ENCODE measurements around the gene KDM2A.
A peak's percentile ranks its signal among the peaks of the same experiment; 100 is the strongest.

The KDM2A gene

DNA sequence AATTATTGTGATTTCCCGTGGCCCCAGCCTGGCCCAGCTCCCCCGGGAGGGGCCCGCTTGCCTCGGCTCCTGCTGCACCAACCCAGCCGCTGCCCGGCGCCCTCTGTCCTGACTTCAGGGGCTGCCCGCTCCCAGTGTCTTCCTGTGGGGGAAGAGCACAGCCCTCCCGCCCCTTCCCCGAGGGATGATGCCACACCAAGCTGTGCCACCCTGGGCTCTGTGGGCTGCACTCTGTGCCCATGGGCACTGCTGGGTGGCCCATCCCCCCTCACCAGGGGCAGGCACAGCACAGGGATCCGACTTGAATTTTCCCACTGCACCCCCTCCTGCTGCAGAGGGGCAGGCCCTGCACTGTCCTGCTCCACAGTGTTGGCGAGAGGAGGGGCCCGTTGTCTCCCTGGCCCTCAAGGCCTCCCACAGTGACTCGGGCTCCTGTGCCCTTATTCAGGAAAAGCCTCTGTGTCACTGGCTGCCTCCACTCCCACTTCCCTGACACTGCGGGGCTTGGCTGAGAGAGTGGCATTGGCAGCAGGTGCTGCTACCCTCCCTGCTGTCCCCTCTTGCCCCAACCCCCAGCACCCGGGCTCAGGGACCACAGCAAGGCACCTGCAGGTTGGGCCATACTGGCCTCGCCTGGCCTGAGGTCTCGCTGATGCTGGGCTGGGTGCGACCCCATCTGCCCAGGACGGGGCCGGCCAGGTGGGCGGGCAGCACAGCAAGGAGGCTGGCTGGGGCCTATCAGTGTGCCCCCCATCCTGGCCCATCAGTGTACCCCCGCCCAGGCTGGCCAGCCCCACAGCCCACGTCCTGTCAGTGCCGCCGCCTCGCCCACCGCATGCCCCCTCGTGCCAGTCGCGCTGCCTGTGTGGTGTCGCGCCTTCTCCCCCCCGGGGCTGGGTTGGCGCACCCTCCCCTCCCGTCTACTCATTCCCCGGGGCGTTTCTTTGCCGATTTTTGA, 166.8 kb downstream of the KDM2A start:
- Histone ChIP-seq H3K27ac (ENCODE audit: low read length, poor library complexity, severe bottlenecking) (no peak overlapping the region), H2BK120ac (ENCODE audit: low read depth, low read length) (no peak overlapping the region), H3K9ac (ENCODE audit: low read length) (no peak overlapping the region), H3K9me3 (ENCODE audit: control insufficient read depth, low read length) (no peaks in the 10 kb centered on the region), H3K27me3 (ENCODE audit: control insufficient read depth in 1 of 2, insufficient read depth in 1 of 2, low read length in 2 of 2) (no peaks in the 10 kb centered on the region), H3K79me1 (replicated peaks; ENCODE audit: low read length, poor library complexity, severe bottlenecking) (peaks cover 36% of the 10 kb centered on the region), H3K4me2 (ENCODE audit: low read length, poor library complexity, severe bottlenecking) (no peak overlapping the region), H4K8ac (ENCODE audit: low read length) (no peak overlapping the region), H2BK12ac (ENCODE audit: low read length in 2 of 2) (peak overlapping the region in 1 of 2 experiments; percentile 2), H2AK5ac (ENCODE audit: low read length, severe bottlenecking) (no peak overlapping the region), H3K4ac (ENCODE audit: low read depth in 1 of 2, low read length in 2 of 2) (no peak overlapping the region), H3K18ac (ENCODE audit: low read depth in 1 of 2, low read length in 2 of 2) (no peak overlapping the region), H3K23ac (ENCODE audit: low read length in 2 of 2) (no peak overlapping the region), H2BK5ac (ENCODE audit: low read depth, low read length, poor library complexity, severe bottlenecking) (no peak overlapping the region), H2BK15ac (ENCODE audit: low read depth, poor library complexity, severe bottlenecking) (no peak overlapping the region), H3K36me3 (ENCODE audit: control insufficient read depth in 1 of 2, insufficient read depth in 2 of 2, low read depth in 1 of 2, low read length in 2 of 2) (peaks cover 63 to 75% of the 10 kb centered on the region in 2 experiments), H2AFZ (ENCODE audit: low read depth, low read length) (no peak overlapping the region), H3K4me3 (ENCODE audit: insufficient read depth in 1 of 2, low read depth in 1 of 2, low read length in 2 of 2) (no peak overlapping the region), H3K4me1 (ENCODE audit: control insufficient read depth, insufficient read depth, low read depth, low read length) (peaks cover 21% of the 10 kb centered on the region), H4K91ac (ENCODE audit: low read length) (peak overlapping the region; percentile 12), H3K14ac (ENCODE audit: low read length in 2 of 2) (no peak overlapping the region)
- WGBS: 96% methylated on average over 39 of the region's 39 CpGs
- DNase-seq: no peak

GRCh38 chr11:67286621-67287333, 167.7 kb downstream of the KDM2A start:
- Histone ChIP-seq H3K27ac (ENCODE audit: low read length, poor library complexity, severe bottlenecking) (no peak overlapping the region), H3K14ac (ENCODE audit: low read length in 2 of 2) (no peak overlapping the region), H2BK120ac (ENCODE audit: low read depth, low read length) (no peak overlapping the region), H3K4me2 (ENCODE audit: low read length, poor library complexity, severe bottlenecking) (no peak overlapping the region), H3K36me3 (ENCODE audit: control insufficient read depth in 1 of 2, insufficient read depth in 2 of 2, low read depth in 1 of 2, low read length in 2 of 2) (peaks cover 61 to 75% of the 10 kb centered on the region in 2 experiments), H2BK12ac (ENCODE audit: low read length in 2 of 2) (peak overlapping the region in 1 of 2 experiments; percentile 61), H2BK5ac (ENCODE audit: low read depth, low read length, poor library complexity, severe bottlenecking) (no peak overlapping the region), H4K91ac (ENCODE audit: low read length) (peak overlapping the region; percentile 86), H3K9ac (ENCODE audit: low read length) (peak overlapping the region; percentile 12), H2BK15ac (ENCODE audit: low read depth, poor library complexity, severe bottlenecking) (no peak overlapping the region), H3K9me3 (ENCODE audit: control insufficient read depth, low read length) (no peaks in the 10 kb centered on the region), H4K8ac (ENCODE audit: low read length) (peak overlapping the region; percentile 96), H3K79me1 (replicated peaks; ENCODE audit: low read length, poor library complexity, severe bottlenecking) (peaks cover 36% of the 10 kb centered on the region), H3K4me1 (ENCODE audit: control insufficient read depth, insufficient read depth, low read depth, low read length) (peaks cover 27% of the 10 kb centered on the region), H3K4me3 (ENCODE audit: insufficient read depth in 1 of 2, low read depth in 1 of 2, low read length in 2 of 2) (no peak overlapping the region), H2AFZ (ENCODE audit: low read depth, low read length) (no peak overlapping the region), H2AK5ac (ENCODE audit: low read length, severe bottlenecking) (no peak overlapping the region), H3K27me3 (ENCODE audit: control insufficient read depth in 1 of 2, insufficient read depth in 1 of 2, low read length in 2 of 2) (no peaks in the 10 kb centered on the region), H3K18ac (ENCODE audit: low read depth in 1 of 2, low read length in 2 of 2) (no peak overlapping the region), H3K4ac (ENCODE audit: low read depth in 1 of 2, low read length in 2 of 2) (peak overlapping the region in 1 of 2 experiments; percentile 10), H3K23ac (ENCODE audit: low read length in 2 of 2) (no peak overlapping the region)
- 94% methylated on average over 8 of the region's 8 CpGs for WGBS
- DNase-seq: no peak

GRCh38 chr11:67287355-67288197, 168.5 kb downstream of the KDM2A start:
- H3K9me3 ChIP-seq (ENCODE audit: control insufficient read depth, low read length): no peaks in the 10 kb centered on the region
- H3K9ac ChIP-seq (ENCODE audit: low read length): peak overlapping the region; percentile 89
- 94% methylated on average over 14 of the region's 14 CpGs for WGBS
- peaks cover 39% of the 10 kb centered on the region for H3K79me1 ChIP-seq (replicated peaks; ENCODE audit: low read length, poor library complexity, severe bottlenecking)
- no peak for DNase-seq
- peak overlapping the region; percentile 92 to 97 for H3K18ac ChIP-seq (ENCODE audit: low read depth in 1 of 2, low read length in 2 of 2)
- H4K8ac ChIP-seq (ENCODE audit: low read length): peak overlapping the region; percentile 96
- no peak overlapping the region for H3K23ac ChIP-seq (ENCODE audit: low read length in 2 of 2)
- peak overlapping the region; percentile 4 for H2BK5ac ChIP-seq (ENCODE audit: low read depth, low read length, poor library complexity, severe bottlenecking)
- H3K27ac ChIP-seq (ENCODE audit: low read length, poor library complexity, severe bottlenecking): peak overlapping the region; percentile 95
- peak overlapping the region; percentile 86 to 90 for H3K4ac ChIP-seq (ENCODE audit: low read depth in 1 of 2, low read length in 2 of 2)
- peak overlapping the region; percentile 79 for H2AK5ac ChIP-seq (ENCODE audit: low read length, severe bottlenecking)
- peak overlapping the region; percentile 15 to 61 for H2BK12ac ChIP-seq (ENCODE audit: low read length in 2 of 2)
- peak overlapping the region in 1 of 2 experiments; percentile 82 for H3K4me3 ChIP-seq (ENCODE audit: insufficient read depth in 1 of 2, low read depth in 1 of 2, low read length in 2 of 2)
- peak overlapping the region; percentile 83 for H2BK120ac ChIP-seq (ENCODE audit: low read depth, low read length)
- H4K91ac ChIP-seq (ENCODE audit: low read length): peak overlapping the region; percentile 86
- peaks cover 61 to 73% of the 10 kb centered on the region in 2 experiments for H3K36me3 ChIP-seq (ENCODE audit: control insufficient read depth in 1 of 2, insufficient read depth in 2 of 2, low read depth in 1 of 2, low read length in 2 of 2)
- peaks cover 33% of the 10 kb centered on the region for H3K4me1 ChIP-seq (ENCODE audit: control insufficient read depth, insufficient read depth, low read depth, low read length)
- no peak overlapping the region for H2AFZ ChIP-seq (ENCODE audit: low read depth, low read length)
- H3K4me2 ChIP-seq (ENCODE audit: low read length, poor library complexity, severe bottlenecking): peak overlapping the region; percentile 94
- H3K27me3 ChIP-seq (ENCODE audit: control insufficient read depth in 1 of 2, insufficient read depth in 1 of 2, low read length in 2 of 2): no peaks in the 10 kb centered on the region
- peak overlapping the region in 1 of 2 experiments; percentile 95 for H3K14ac ChIP-seq (ENCODE audit: low read length in 2 of 2)
- peak overlapping the region; percentile 38 for H2BK15ac ChIP-seq (ENCODE audit: low read depth, poor library complexity, severe bottlenecking)

Measured in mesenchymal stem cell (in vitro differentiated cells and primary cell).